Spleen (tissue), 7 donors: ENCODE results near the gene MRPL3.

Experiments
- CTCF ChIP-seq, 11 experiments: fragments of 200-600 bp in 7 of 11; fragments of 450-650 bp in 4 of 11; sonication (generic) in 4 of 11; IDR thresholded peaks in 8 of 11; conservative IDR thresholded peaks in 3 of 11; 1 replicate in 7 of 11; 2 replicates in 4 of 11; pipeline versions ENCODE4 v1.4.0 to v1.8.0; 2016 to 2021; ENCODE audit warnings: antibody characterized with exemption in 11 of 11, inconsistent platforms in 4 of 11, mild to moderate bottlenecking in 1 of 11
- POLR2A ChIP-seq, 3 donors: fragments of 450-650 bp; IDR thresholded peaks; one replicate each; pipeline ENCODE4 v1.5.1; 2017; ENCODE audit warnings: antibody characterized with exemption in 3 of 3, mild to moderate bottlenecking in 1 of 3
- POLR2AphosphoS5 ChIP-seq, 3 donors: sonication (generic); formaldehyde crosslinking; IDR thresholded peaks; one replicate each; pipeline ENCODE4 v1.5.1; 2017; ENCODE audit warnings: antibody characterized with exemption in 3 of 3
- donor health status: DM: no; HTN: no; CAD: no; lungs with moderate emphysema.
- donor health status: DM: no; HTN: no; CAD: no.
- donor health status: DM: no; HTN: no; CAD: no.

GRCh38 chr3:131431754-131432153 is 71.0 kb downstream of the MRPL3 start:
- TF ChIP-seq POLR2A (IDR thresholded peaks at IDR 0.05) (no peak), CTCF (IDR thresholded peaks at IDR 0.05 in 8 of 11, conservative IDR thresholded peaks at IDR 0.05 in 3 of 11) (no peak), POLR2AphosphoS5 (IDR thresholded peaks at IDR 0.05) (no peak)
